Panc1 (cell line): ENCODE measurements around the gene AMOTL1. TPM values are rescaled to one million over a fixed set of nuclear protein-coding genes. Genes with fewer than 3 reads are reported as not detected.

Experiments
- ATAC-seq: fragments of 200-7000 bp; cut with Tn5 transposase; 2 replicates; pipeline ENCODE4 v1.9.1; 2020; ENCODE audit warnings: mild to moderate bottlenecking, moderate library complexity
- BruUV-seq: library from RNA; stranded (reverse); fragments of 400-500 nt; replicated peaks from 2 replicates; lab custom pipeline; 2021; lab: Mats Ljungman, UMichigan
- CTCF ChIA-PET: fragments of 300-600 bp; sonication (Branson Sonifier 250); formaldehyde crosslinking; loops from one replicate; lab custom pipeline; 2022; ENCODE audit warnings: antibody characterized with exemption; lab: Charles Lee
- POLR2A ChIA-PET: fragments of 300-600 bp; sonication (Branson Sonifier 250); formaldehyde crosslinking; loops from one replicate; lab custom pipeline; 2022; ENCODE audit warnings: antibody characterized with exemption; lab: Charles Lee
- DNase-seq: peaks from one replicate; pipeline ENCODE4 v3.0.0-alpha.2; 2010; ENCODE audit warnings: low read depth, low spot score
- H3K27ac ChIP-seq: 2 replicates; pipeline ENCODE4 v1.5.1; 2011; ENCODE audit warnings: mild to moderate bottlenecking, low read length, inconsistent platforms
- H3K27me3 ChIP-seq: fragments of 200-500 bp; sonication (Bioruptor generic); 2 replicates; pipeline ENCODE4 v1.6.0; 2014; ENCODE audit warnings: low read length, inconsistent platforms; ENCODE audit not compliant: control insufficient read depth, insufficient read depth
- H3K36me3 ChIP-seq: fragments of 200-500 bp; sonication (Bioruptor generic); 2 replicates; pipeline ENCODE4 v1.5.1; 2014; ENCODE audit warnings: inconsistent platforms, mild to moderate bottlenecking, low read length, moderate library complexity; ENCODE audit not compliant: control insufficient read depth, insufficient read depth
- H3K4me1 ChIP-seq: 2 replicates; pipeline ENCODE4 v1.5.1; 2011; ENCODE audit warnings: inconsistent platforms, mild to moderate bottlenecking, low read length, moderate library complexity; ENCODE audit not compliant: control insufficient read depth, insufficient read depth
- H3K4me3 ChIP-seq, 2 experiments: 2 replicates each; pipeline ENCODE4 v1.5.1; 2011 to 2012; ENCODE audit warnings: low read depth in 2 of 2, low read length in 2 of 2, mild to moderate bottlenecking in 2 of 2, inconsistent platforms in 1 of 2, moderate library complexity in 1 of 2
- H3K9me3 ChIP-seq: fragments of 200-500 bp; sonication (Bioruptor generic); 2 replicates; pipeline ENCODE4 v1.5.1; 2014; ENCODE audit warnings: low read depth, mild to moderate bottlenecking, inconsistent platforms, low read length, moderate library complexity; ENCODE audit not compliant: control insufficient read depth, insufficient read depth
- CTCF ChIP-seq: fragments of 450-650 bp; IDR thresholded peaks from 2 replicates; pipeline ENCODE4 v1.5.1; 2017; ENCODE audit warnings: mild to moderate bottlenecking
- POLR2AphosphoS5 ChIP-seq: IDR thresholded peaks from 2 replicates; pipeline ENCODE4 v1.6.1; 2012; ENCODE audit warnings: mild to moderate bottlenecking, low read depth, low read length, moderate library complexity
- SIN3A ChIP-seq: IDR thresholded peaks from 2 replicates; pipeline ENCODE4 v1.6.1; 2012; ENCODE audit warnings: low read depth, mild to moderate bottlenecking, low read length, moderate library complexity, borderline replicate concordance; ENCODE audit not compliant: insufficient read depth
- TCF7L2 ChIP-seq: IDR thresholded peaks from 2 replicates; pipeline ENCODE4 v1.6.1; 2011; ENCODE audit warnings: mild to moderate bottlenecking, low read depth, low read length, inconsistent platforms
- in situ Hi-C: cut with HindIII; loops from 2 replicates; pipeline ENCODE4 v1.10.0; 2016; ENCODE audit warnings: low sequenced_read_pairs, low pct_unique_long_range_greater_than_20kb
- intact Hi-C: fragments of 100-400 bp; cut with micrococcal nuclease; formaldehyde crosslinking; loops from one replicate; pipeline ENCODE4 v1.10.0; 2022; ENCODE audit not compliant: unreplicated experiment
- total RNA-seq: library from RNA; stranded (reverse); gene quantifications from one replicate; pipeline ENCODE4 v1.2.1, GENCODE V29; 2021; ENCODE audit not compliant: unreplicated experiment
- TF ChIP-seq, protein P1 (sequence below), 2 experiments: IDR thresholded peaks; 2 replicates each; pipeline ENCODE4 v1.6.1; 2011 to 2012; ENCODE audit warnings: low read depth in 2 of 2, control low read depth in 1 of 2, low read length in 1 of 2, mild to moderate bottlenecking in 1 of 2, moderate library complexity in 1 of 2; ENCODE audit not compliant: insufficient read depth in 1 of 2

AMOTL1 gene
- total RNA-seq, 1 experiment from 2014 or later, result 16.0 TPM

GRCh38 chr11:94855666-94856065 lies 87.5 kb downstream of the AMOTL1 start:
- no peaks in the 10 kb centered on the region for H3K4me1 ChIP-seq
- BruUV-seq, result no TSS peak
- in situ Hi-C loops, result no loop called here
- H3K9me3 ChIP-seq, result no peaks in the 10 kb centered on the region
- H3K36me3 ChIP-seq, result no peaks in the 10 kb centered on the region; the same call in 1 of the 2 replicates
- intact Hi-C loops, result no loop called here
- no peak for TF ChIP-seq SIN3A
- no peak for TF ChIP-seq POLR2AphosphoS5
- TF ChIP-seq, protein P1, sequence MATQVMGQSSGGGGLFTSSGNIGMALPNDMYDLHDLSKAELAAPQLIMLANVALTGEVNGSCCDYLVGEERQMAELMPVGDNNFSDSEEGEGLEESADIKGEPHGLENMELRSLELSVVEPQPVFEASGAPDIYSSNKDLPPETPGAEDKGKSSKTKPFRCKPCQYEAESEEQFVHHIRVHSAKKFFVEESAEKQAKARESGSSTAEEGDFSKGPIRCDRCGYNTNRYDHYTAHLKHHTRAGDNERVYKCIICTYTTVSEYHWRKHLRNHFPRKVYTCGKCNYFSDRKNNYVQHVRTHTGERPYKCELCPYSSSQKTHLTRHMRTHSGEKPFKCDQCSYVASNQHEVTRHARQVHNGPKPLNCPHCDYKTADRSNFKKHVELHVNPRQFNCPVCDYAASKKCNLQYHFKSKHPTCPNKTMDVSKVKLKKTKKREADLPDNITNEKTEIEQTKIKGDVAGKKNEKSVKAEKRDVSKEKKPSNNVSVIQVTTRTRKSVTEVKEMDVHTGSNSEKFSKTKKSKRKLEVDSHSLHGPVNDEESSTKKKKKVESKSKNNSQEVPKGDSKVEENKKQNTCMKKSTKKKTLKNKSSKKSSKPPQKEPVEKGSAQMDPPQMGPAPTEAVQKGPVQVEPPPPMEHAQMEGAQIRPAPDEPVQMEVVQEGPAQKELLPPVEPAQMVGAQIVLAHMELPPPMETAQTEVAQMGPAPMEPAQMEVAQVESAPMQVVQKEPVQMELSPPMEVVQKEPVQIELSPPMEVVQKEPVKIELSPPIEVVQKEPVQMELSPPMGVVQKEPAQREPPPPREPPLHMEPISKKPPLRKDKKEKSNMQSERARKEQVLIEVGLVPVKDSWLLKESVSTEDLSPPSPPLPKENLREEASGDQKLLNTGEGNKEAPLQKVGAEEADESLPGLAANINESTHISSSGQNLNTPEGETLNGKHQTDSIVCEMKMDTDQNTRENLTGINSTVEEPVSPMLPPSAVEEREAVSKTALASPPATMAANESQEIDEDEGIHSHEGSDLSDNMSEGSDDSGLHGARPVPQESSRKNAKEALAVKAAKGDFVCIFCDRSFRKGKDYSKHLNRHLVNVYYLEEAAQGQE (IDR thresholded peaks at IDR 0.05; ENCODE audit: insufficient read depth in 1 of 2, low read depth in 2 of 2, low read length in 1 of 2), result no peak
- TF ChIP-seq CTCF, result no peak
- no peak for TF ChIP-seq TCF7L2
- POLR2A ChIA-PET, result no interaction called here
- CTCF ChIA-PET, result no interaction called here
- no peak overlapping the region for H3K4me3 ChIP-seq
- H3K27ac ChIP-seq, result no peak overlapping the region
- no peaks in the 10 kb centered on the region for H3K27me3 ChIP-seq
- no peak for DNase-seq
- no peak for ATAC-seq

DNA sequence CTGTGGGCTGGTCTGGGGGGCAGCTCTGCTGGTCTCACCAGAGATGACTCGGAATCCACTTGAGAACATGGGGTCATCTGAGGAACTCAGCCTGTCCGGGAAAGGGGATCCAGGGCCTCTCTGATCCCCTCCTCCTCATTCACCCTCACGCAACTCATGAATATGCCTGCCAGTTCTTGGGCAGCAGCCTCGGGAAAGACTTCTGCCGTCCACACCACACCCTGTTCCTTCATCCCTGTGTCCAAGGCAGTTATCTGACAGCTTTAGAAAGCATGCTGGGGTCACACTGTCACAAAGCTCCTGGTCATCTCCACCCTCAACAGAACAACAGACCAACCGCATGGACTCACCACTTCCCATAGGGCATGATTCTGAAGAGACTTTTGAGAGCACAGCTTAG lies 88.3 kb downstream of the AMOTL1 start:
- ATAC-seq (no peak), DNase-seq (no peak)
- no peaks in the 10 kb centered on the region for H3K27me3 ChIP-seq
- in situ Hi-C loops (no loop called here), intact Hi-C loops (no loop called here)
- no peaks in the 10 kb centered on the region for H3K9me3 ChIP-seq
- no peak for TF ChIP-seq POLR2AphosphoS5
- no peak for TF ChIP-seq TCF7L2
- TF ChIP-seq, protein P1 (IDR thresholded peaks at IDR 0.05; ENCODE audit: insufficient read depth in 1 of 2, low read depth in 2 of 2, low read length in 1 of 2), result no peak
- TF ChIP-seq SIN3A, result no peak
- TF ChIP-seq CTCF, result no peak
- H3K36me3 ChIP-seq, result no peaks in the 10 kb centered on the region; the same call in 1 of the 2 replicates
- no peak overlapping the region for H3K27ac ChIP-seq
- CTCF ChIA-PET, result interaction anchor here (0.7 kb wide), 1 partner anchor 309 kb away, joined by 3 read pairs; no protein-coding TSS in a partner anchor
- no peak overlapping the region for H3K4me3 ChIP-seq
- POLR2A ChIA-PET, result no interaction called here
- no peaks in the 10 kb centered on the region for H3K4me1 ChIP-seq
- BruUV-seq, result no TSS peak
